SK-N-DZ (cell line): ENCODE data around the gene CCDC141.

Source experiments
- DNase-seq: peaks from one replicate; pipeline ENCODE4 v3.0.0-alpha.2; 2015; ENCODE audit warnings: low spot score

Gene CCDC141

DNA sequence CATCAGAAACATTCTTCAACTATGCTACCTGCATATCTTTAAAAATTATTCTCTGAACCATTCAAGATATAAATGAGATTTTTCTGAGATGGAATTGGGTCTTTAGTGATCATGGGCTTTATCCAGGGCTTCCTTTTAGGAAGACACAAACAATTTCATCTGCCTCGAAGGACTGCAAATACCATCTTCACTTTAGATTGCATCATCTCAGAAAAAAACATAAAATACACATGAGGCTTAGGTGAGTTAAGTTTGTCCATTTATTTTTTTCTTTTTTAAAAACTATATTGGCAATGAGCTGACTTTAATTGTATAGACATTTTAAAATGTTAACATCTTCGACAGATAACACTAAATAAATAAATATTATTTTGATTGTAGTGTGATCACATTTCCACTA is 262.8 kb downstream of the CCDC141 start:
- no peak for DNase-seq

GRCh38 chr2:178783889-178784288 is 266.0 kb downstream of the CCDC141 start:
- no peak for DNase-seq

GRCh38 chr2:178782236-178782635 is 267.7 kb downstream of the CCDC141 start:
- no peak for DNase-seq
